K562 (cell line): ENCODE results near the gene IMPG2. TPM values are rescaled to one million over a fixed set of nuclear protein-coding genes. Genes with fewer than 3 reads are reported as not detected.

ENCODE experiments used
- ATAC-seq: fragments of 200-7000 bp; cut with Tn5 transposase; 3 replicates; pipeline ENCODE4 v1.9.1; 2020; ENCODE audit warnings: moderate library complexity
- BruUV-seq: library from RNA; stranded (reverse); fragments of 400-500 nt; replicated peaks from 2 replicates; lab custom pipeline; 2021; lab: Mats Ljungman, UMichigan
- CTCF ChIA-PET: fragments of 300-600 bp; formaldehyde crosslinking; extraction: SDS; loops from one replicate; lab custom pipeline; 2021; ENCODE audit warnings: low intra/inter-chr PET ratio; lab: Yijun Ruan, JAX
- POLR2A ChIA-PET: fragments of 300-600, 350-650 bp; sonication (Branson Sonifier 250); formaldehyde crosslinking; extraction: SDS; loops from one replicate; lab custom pipeline; 2021; ENCODE audit warnings: antibody characterized with exemption, inconsistent platforms; lab: Yijun Ruan, JAX
- DNase-seq, 4 experiments: peaks; one replicate each; pipeline versions ENCODE4 v3.0.0 to v3.0.0-alpha.2; 2011 to 2018; ENCODE audit warnings: low spot score in 3 of 4, mixed read lengths in 3 of 4; ENCODE audit errors: extremely low read depth in 1 of 4
- FAIRE-seq: peaks from 2 replicates; lab custom pipeline; 2011; peaks lifted over from hg19 to GRCh38; lab: Jason Lieb, UNC
- H2AFZ ChIP-seq: 2 replicates; pipeline ENCODE4 v1.6.0; 2011; ENCODE audit warnings: low read depth, low read length, control low read depth, inconsistent platforms
- H3K27ac ChIP-seq: fragments of 200-600 bp; 3 replicates; pipeline ENCODE4 v1.8.0; 2011; ENCODE audit warnings: low read depth, mild to moderate bottlenecking, control low read depth, inconsistent platforms, low read length, moderate library complexity, mixed read lengths; ENCODE audit errors: extremely low read depth
- H3K27me3 ChIP-seq, 2 experiments: fragments of 300-600 bp in 1 of 2; 2 replicates in 1 of 2; 3 replicates in 1 of 2; pipeline versions ENCODE4 v1.6.0 to v1.8.0; 2011; ENCODE audit warnings: inconsistent platforms in 2 of 2, low read length in 2 of 2, mild to moderate bottlenecking in 1 of 2, mixed read lengths in 1 of 2, moderate library complexity in 1 of 2; ENCODE audit not compliant: control insufficient read depth in 2 of 2, insufficient read depth in 2 of 2
- H3K36me3 ChIP-seq: fragments of 300-600 bp; 3 replicates; pipeline ENCODE4 v1.8.0; 2011; ENCODE audit warnings: mild to moderate bottlenecking, low read length, inconsistent platforms; ENCODE audit not compliant: control insufficient read depth, insufficient read depth
- H3K4me1 ChIP-seq, 2 experiments: fragments of 200-600 bp in 1 of 2; replicated peaks in 1 of 2; 2 replicates in 1 of 2; 3 replicates in 1 of 2; pipeline versions ENCODE4 v1.5.1 to v1.8.0; 2011; ENCODE audit warnings: inconsistent platforms in 2 of 2, low read length in 2 of 2, mild to moderate bottlenecking in 1 of 2, mixed read lengths in 1 of 2, moderate library complexity in 1 of 2; ENCODE audit not compliant: control insufficient read depth in 2 of 2, insufficient read depth in 2 of 2
- H3K4me2 ChIP-seq: 2 replicates; pipeline ENCODE4 v1.6.1; 2011; ENCODE audit warnings: low read length, control low read depth, inconsistent platforms, mixed read lengths; ENCODE audit not compliant: insufficient read depth
- H3K4me3 ChIP-seq: fragments of 200-600 bp; sonication (generic), shearing (Covaris generic); 2 replicates; pipeline ENCODE4 v1.5.1; 2016; ENCODE audit warnings: control low read depth, inconsistent platforms
- H3K79me2 ChIP-seq: fragments of 200-600 bp; 3 replicates; pipeline ENCODE4 v1.8.0; 2011; ENCODE audit warnings: low read length, inconsistent platforms; ENCODE audit not compliant: control insufficient read depth, insufficient read depth
- H3K9ac ChIP-seq, 2 experiments: 2 replicates each; pipeline versions ENCODE4 v1.6.0 to v1.6.1; 2011; ENCODE audit warnings: low read depth in 2 of 2, low read length in 2 of 2, control low read depth in 1 of 2, inconsistent platforms in 1 of 2, mild to moderate bottlenecking in 1 of 2, mixed read lengths in 1 of 2; ENCODE audit not compliant: insufficient read depth in 1 of 2
- H3K9me1 ChIP-seq: one replicate; pipeline ENCODE4 v1.6.0; 2011; ENCODE audit warnings: inconsistent platforms, mild to moderate bottlenecking, low read length, moderate library complexity; ENCODE audit not compliant: control insufficient read depth, insufficient read depth
- H3K9me3 ChIP-seq: replicated peaks from 2 replicates; pipeline ENCODE4 v1.5.1; 2011; ENCODE audit warnings: low read depth, low read length, inconsistent platforms; ENCODE audit not compliant: control insufficient read depth, insufficient read depth
- H4K20me1 ChIP-seq: replicated peaks from 2 replicates; pipeline ENCODE4 v1.6.1; 2011; ENCODE audit warnings: low read length, inconsistent platforms, mixed read lengths; ENCODE audit not compliant: control insufficient read depth, insufficient read depth
- GATA2 ChIP-seq: sonication (generic); formaldehyde crosslinking; IDR thresholded peaks from 2 replicates; pipeline ENCODE4 v1.4.0; 2020; ENCODE audit warnings: mild to moderate bottlenecking, missing genetic modification reagents
- GATAD2A ChIP-seq: fragments of 450-650 bp; IDR thresholded peaks from 2 replicates; pipeline ENCODE4 v1.6.1; 2017
- SPI1 ChIP-seq: IDR thresholded peaks from 2 replicates; pipeline ENCODE4 v1.6.1; 2011; ENCODE audit warnings: low read depth, low read length, control low read depth, borderline replicate concordance
- TCFL5 ChIP-seq: fragments of 250-450 bp; sonication (Bioruptor Pico); conservative IDR thresholded peaks from 2 replicates; pipeline ENCODE4 v1.6.1; 2021; ENCODE audit warnings: mild to moderate bottlenecking, moderate library complexity, matching md5 sums
- in situ Hi-C: fragments of 300-500 bp; cut with MboI; formaldehyde crosslinking; loops from 4 replicates; pipeline ENCODE4 v1.15.0; 2018; ENCODE audit warnings: inconsistent platforms, mixed read lengths
- intact Hi-C: fragments of 100-400 bp; cut with micrococcal nuclease; formaldehyde crosslinking; loops from 2 replicates; pipeline ENCODE4 v1.14.2; 2022
- polyA plus RNA-seq, 8 experiments: library from polyadenylated mRNA; depleted of rRNA in 4 of 8; stranded (reverse) in 5 of 8; unstranded in 3 of 8; fragments of >200 nt; fragmentation: Nextera tagmentation in 2 of 8; fragmentation: Illumina TruSeq in 1 of 8; extraction: Ambion mirVana in 2 of 8; extraction: Trizol in 1 of 8; gene quantifications; 2 replicates each; pipeline versions ENCODE4 v1.2.1 to v1.2.3, GENCODE V29; 2011 to 2014; ENCODE audit warnings: inconsistent platforms in 1 of 8, missing spikeins in 1 of 8
- total RNA-seq, 7 experiments: library from RNA; depleted of rRNA in 6 of 7; stranded (reverse); fragments of >200 nt in 6 of 7; fragmentation: Illumina TruSeq in 2 of 7; extraction: Trizol in 2 of 7; gene quantifications; 2 replicates each; pipeline versions ENCODE4 v1.2.1 to v1.2.3, GENCODE V29; 2011 to 2021; ENCODE audit warnings: low replicate concordance in 1 of 7
- TF ChIP-seq, protein P1 (sequence below), 2 experiments: fragments of 450-650 bp; formaldehyde crosslinking in 1 of 2; IDR thresholded peaks; 2 replicates each; pipeline versions ENCODE4 v1.4.0 to v1.6.1; 2014 to 2020; ENCODE audit warnings: mild to moderate bottlenecking in 2 of 2, borderline replicate concordance in 1 of 2, low read depth in 1 of 2
- TF ChIP-seq, protein P2 (sequence below): fragments of 450-650 bp; IDR thresholded peaks from 2 replicates; pipeline ENCODE4 v1.6.1; 2018; ENCODE audit not compliant: partially characterized antibody

Gene IMPG2
- total and polyA plus RNA-seq, 9 of the 15 experiments (the other 6 are each of a cell fraction or from before 2014, with no cell fraction given): 0.04 to 0.36 (median 0.09) TPM

DNA sequence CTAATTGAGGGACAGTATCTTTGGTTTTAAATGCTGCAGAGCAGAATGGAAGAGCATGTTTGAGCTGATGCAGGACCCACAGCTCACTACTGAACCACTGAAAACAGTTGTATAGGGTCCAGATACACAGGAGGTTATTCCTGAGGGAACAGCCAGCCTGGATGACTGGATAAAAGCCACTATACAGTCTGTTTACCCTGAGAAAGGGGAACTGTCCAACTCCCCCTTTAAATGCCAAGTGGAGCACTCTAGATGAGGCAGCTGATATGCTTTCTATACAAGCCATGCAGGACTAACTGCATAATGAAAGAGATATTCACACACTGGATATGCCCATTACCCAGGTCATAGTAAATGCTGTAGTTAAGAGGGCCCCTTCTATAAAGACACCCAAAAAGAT lies 138.6 kb downstream of the IMPG2 start:
- Histone ChIP-seq H3K27ac (no peak overlapping the region), H2AFZ (no peak overlapping the region), H3K9me1 (no peaks in the 10 kb centered on the region), H3K4me1 (peaks cover 0 to 3% of the 10 kb centered on the region in 2 experiments; a peak in 2 of 5 replicates), H3K79me2 (no peaks in the 10 kb centered on the region), H3K9ac (no peak overlapping the region), H3K9me3 (no peaks in the 10 kb centered on the region), H3K4me3 (no peak overlapping the region), H4K20me1 (no peaks in the 10 kb centered on the region), H3K27me3 (no peaks in the 10 kb centered on the region), H3K36me3 (no peaks in the 10 kb centered on the region), H3K4me2 (no peak overlapping the region)
- ChIA-PET CTCF (no interaction called here), POLR2A (interaction anchor here (0.6 to 1.1 kb wide), 2 partner anchors 9 to 344 kb away, joined by 3 read pairs; no protein-coding TSS in a partner anchor)
- BruUV-seq: no TSS peak
- no peak for ATAC-seq
- TF ChIP-seq, protein P1, sequence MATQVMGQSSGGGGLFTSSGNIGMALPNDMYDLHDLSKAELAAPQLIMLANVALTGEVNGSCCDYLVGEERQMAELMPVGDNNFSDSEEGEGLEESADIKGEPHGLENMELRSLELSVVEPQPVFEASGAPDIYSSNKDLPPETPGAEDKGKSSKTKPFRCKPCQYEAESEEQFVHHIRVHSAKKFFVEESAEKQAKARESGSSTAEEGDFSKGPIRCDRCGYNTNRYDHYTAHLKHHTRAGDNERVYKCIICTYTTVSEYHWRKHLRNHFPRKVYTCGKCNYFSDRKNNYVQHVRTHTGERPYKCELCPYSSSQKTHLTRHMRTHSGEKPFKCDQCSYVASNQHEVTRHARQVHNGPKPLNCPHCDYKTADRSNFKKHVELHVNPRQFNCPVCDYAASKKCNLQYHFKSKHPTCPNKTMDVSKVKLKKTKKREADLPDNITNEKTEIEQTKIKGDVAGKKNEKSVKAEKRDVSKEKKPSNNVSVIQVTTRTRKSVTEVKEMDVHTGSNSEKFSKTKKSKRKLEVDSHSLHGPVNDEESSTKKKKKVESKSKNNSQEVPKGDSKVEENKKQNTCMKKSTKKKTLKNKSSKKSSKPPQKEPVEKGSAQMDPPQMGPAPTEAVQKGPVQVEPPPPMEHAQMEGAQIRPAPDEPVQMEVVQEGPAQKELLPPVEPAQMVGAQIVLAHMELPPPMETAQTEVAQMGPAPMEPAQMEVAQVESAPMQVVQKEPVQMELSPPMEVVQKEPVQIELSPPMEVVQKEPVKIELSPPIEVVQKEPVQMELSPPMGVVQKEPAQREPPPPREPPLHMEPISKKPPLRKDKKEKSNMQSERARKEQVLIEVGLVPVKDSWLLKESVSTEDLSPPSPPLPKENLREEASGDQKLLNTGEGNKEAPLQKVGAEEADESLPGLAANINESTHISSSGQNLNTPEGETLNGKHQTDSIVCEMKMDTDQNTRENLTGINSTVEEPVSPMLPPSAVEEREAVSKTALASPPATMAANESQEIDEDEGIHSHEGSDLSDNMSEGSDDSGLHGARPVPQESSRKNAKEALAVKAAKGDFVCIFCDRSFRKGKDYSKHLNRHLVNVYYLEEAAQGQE (IDR thresholded peaks at IDR 0.05; ENCODE audit: borderline replicate concordance): peak; percentile 41; the same call in 1 of the 2 replicates
- TF ChIP-seq, protein P1 (CRISPR knock-in tag; IDR thresholded peaks at IDR 0.05; ENCODE audit: low read depth): no peak
- TF ChIP-seq TCFL5 (CRISPR knock-in tag) (no peak), GATAD2A (no peak), SPI1 (peak; percentile 76; the same call in 1 of the 2 replicates), GATA2 (0 out of 2 replicates have a peak, but pooled peaks have one; percentile 19)
- TF ChIP-seq, protein P2, sequence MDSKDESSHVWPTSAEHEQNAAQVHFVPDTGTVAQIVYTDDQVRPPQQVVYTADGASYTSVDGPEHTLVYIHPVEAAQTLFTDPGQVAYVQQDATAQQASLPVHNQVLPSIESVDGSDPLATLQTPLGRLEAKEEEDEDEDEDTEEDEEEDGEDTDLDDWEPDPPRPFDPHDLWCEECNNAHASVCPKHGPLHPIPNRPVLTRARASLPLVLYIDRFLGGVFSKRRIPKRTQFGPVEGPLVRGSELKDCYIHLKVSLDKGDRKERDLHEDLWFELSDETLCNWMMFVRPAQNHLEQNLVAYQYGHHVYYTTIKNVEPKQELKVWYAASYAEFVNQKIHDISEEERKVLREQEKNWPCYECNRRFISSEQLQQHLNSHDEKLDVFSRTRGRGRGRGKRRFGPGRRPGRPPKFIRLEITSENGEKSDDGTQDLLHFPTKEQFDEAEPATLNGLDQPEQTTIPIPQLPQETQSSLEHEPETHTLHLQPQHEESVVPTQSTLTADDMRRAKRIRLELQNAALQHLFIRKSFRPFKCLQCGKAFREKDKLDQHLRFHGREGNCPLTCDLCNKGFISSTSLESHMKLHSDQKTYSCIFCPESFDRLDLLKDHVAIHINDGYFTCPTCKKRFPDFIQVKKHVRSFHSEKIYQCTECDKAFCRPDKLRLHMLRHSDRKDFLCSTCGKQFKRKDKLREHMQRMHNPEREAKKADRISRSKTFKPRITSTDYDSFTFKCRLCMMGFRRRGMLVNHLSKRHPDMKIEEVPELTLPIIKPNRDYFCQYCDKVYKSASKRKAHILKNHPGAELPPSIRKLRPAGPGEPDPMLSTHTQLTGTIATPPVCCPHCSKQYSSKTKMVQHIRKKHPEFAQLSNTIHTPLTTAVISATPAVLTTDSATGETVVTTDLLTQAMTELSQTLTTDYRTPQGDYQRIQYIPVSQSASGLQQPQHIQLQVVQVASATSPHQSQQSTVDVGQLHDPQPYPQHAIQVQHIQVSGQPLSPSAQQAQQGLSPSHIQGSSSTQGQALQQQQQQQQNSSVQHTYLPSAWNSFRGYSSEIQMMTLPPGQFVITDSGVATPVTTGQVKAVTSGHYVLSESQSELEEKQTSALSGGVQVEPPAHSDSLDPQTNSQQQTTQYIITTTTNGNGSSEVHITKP: peak; percentile 77
- in situ Hi-C loops: loop anchor here (10.0 kb wide), 1 partner anchor 107 kb away; no protein-coding TSS in a partner anchor
- intact Hi-C loops: no loop called here
- no peak for DNase-seq
- no peak for FAIRE-seq
